Thymus (tissue), 11 donors: Measurements from ENCODE around the gene EMP3. TPM values are rescaled to one million over a fixed set of nuclear protein-coding genes. Genes with fewer than 3 reads are reported as not detected.

ENCODE experiments used
- DNase-seq, 9 donors: peaks; one replicate each; pipeline ENCODE4 v3.0.0-alpha.2; 2013; ENCODE audit warnings: low spot score in 9 of 9, low read depth in 6 of 9, missing footprints in 1 of 9
- H3K27ac ChIP-seq, 2 donors: one replicate each; pipeline ENCODE4 v1.5.1; 2013; ENCODE audit warnings: control low read depth in 1 of 2, low read depth in 1 of 2, low read length in 1 of 2, mild to moderate bottlenecking in 1 of 2, moderate library complexity in 1 of 2
- H3K27me3 ChIP-seq, 2 donors: one replicate each; pipeline ENCODE4 v1.5.1; 2013; ENCODE audit warnings: low read length in 1 of 2; ENCODE audit not compliant: control insufficient read depth in 2 of 2, insufficient read depth in 1 of 2
- H3K36me3 ChIP-seq, 2 donors: one replicate each; pipeline ENCODE4 v1.5.1; 2013; ENCODE audit warnings: low read length in 1 of 2, mild to moderate bottlenecking in 1 of 2, moderate library complexity in 1 of 2; ENCODE audit not compliant: control insufficient read depth in 2 of 2, insufficient read depth in 2 of 2
- H3K4me1 ChIP-seq, 2 donors: one replicate each; pipeline ENCODE4 v1.5.1; 2013; ENCODE audit warnings: low read length in 2 of 2; ENCODE audit not compliant: control insufficient read depth in 2 of 2, insufficient read depth in 2 of 2
- H3K4me3 ChIP-seq, 2 donors: one replicate each; pipeline ENCODE4 v1.5.1; 2013; ENCODE audit warnings: low read length in 2 of 2, control low read depth in 1 of 2, mild to moderate bottlenecking in 1 of 2
- H3K9me3 ChIP-seq, 2 donors: one replicate each; pipeline ENCODE4 v1.5.1; 2013; ENCODE audit warnings: low read length in 1 of 2, mild to moderate bottlenecking in 1 of 2; ENCODE audit not compliant: control insufficient read depth in 2 of 2, insufficient read depth in 1 of 2
- WGBS: extraction: QIAGEN DNeasy Blood & Tissue Kit; methylation state at CpG from one replicate; pipeline ENCODE4 v1.1.7; 2013; 5-methylcytosine and 5-hydroxymethylcytosine counted together
- polyA plus RNA-seq: library from polyadenylated mRNA; stranded (reverse); fragments of 200-250 nt; gene quantifications from one replicate; pipeline ENCODE4 v1.2.3, GENCODE V29; 2013
- total RNA-seq: library from RNA; stranded (reverse); fragments of 120-200 nt; gene quantifications from one replicate; pipeline ENCODE4 v1.2.4, GENCODE V29; 2013
- donor health status: healthy.

Gene EMP3
- total and polyA plus RNA-seq, 2 donors, result 41.2 to 94.3 TPM

DNA sequence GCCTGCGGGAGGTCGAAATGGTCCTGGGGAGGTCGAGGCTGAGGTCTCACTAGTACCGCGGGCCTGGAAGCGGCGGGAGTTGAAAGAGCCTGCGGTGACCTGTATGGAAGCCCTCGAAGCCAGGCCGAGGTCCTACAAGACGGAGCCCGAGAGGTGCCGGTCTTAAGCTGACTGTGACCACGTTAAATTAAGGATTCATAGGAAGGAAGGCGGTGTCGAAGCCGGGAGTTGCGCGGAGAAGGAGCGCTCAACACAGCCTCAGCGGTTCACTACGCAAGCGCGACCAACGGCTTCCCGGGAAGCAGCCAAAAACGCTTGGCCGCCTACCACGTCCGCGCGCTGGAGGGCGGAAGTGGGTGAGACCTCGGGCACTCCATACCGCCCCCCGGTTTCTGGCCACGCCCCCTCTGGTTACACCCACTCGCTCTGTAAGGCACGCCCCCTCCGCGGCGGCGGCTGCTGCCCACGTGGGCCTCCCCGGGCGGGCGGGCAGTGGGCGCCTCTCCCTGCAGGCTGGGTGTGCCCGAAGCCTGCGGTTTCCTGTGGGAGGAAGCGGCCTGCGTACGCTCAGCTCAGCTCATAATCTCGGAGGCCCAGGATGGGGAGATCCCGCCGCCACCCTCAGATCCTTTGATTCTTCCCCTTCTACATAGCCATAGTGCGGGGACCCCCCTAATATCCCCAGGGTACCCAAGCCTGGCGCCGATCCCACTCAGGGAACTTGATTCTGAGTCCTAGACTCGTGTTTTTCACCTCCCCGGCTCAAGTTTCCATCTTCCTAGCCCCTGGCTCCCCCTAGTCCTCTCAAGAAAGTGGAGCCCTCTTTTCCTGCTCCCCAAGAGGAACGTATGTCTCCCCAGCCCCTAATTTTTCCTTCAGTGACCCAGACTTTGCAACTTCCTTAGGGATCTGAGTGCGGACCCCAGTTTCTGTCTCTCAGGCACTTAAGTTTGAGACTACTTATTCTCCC is 3.4 kb upstream of the EMP3 start:
- Histone ChIP-seq H3K27ac (peak overlapping the region; percentile 98 to 100), H3K27me3 (no peaks in the 10 kb centered on the region), H3K9me3 (no peaks in the 10 kb centered on the region), H3K36me3 (no peaks in the 10 kb centered on the region), H3K4me3 (peak overlapping the region; percentile 55 to 56), H3K4me1 (peaks cover 33 to 64% of the 10 kb centered on the region in 2 donors)
- 1% methylated on average over 63 of the region's 63 CpGs for WGBS
- peak; percentile 87 to 98 (median 96) for DNase-seq

DNA sequence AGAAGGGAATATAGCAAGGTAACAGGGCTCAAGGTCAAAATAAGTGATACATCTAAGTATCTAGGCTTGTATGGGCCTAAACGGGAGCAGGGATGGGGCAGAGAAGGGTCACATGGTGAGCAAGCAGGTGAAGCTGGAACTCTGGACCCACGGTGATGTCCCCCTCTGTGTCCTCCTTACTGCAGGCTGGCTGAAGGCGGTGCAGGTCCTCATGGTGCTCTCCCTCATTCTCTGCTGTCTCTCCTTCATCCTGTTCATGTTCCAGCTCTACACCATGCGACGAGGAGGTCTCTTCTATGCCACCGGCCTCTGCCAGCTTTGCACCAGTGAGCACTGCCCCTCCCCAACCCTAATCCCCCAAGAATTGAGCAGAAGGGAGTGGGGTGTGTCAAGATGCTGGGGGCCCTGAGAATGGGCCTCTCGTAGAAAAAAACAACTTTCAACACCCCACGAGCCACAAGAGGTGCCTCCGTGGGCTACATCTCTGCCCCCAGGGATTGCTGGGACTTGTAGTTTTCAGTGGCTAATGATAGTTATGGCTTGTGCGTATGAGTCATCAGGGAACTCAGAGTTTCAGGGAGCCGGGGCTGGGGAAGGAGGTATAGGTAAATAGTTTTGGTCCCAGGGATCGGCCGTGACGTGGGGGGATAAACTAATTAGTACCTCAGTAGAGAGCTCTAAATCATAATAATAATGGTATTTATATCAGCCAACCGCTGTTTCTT is 4.0 kb downstream of the EMP3 start:
- H3K27ac ChIP-seq, result peak overlapping the region; percentile 64 to 90
- H3K27me3 ChIP-seq, result no peaks in the 10 kb centered on the region
- peaks cover 32 to 72% of the 10 kb centered on the region in 2 donors for H3K4me1 ChIP-seq
- peak in 1 of 9 donors; percentile 39 for DNase-seq
- peak overlapping the region in 1 of 2 donors; percentile 65 for H3K4me3 ChIP-seq
- peaks cover 4 to 6% of the 10 kb centered on the region in 2 donors for H3K36me3 ChIP-seq
- peaks cover 0 to 19% of the 10 kb centered on the region in 2 donors for H3K9me3 ChIP-seq
- 88% methylated on average over 15 of the region's 15 CpGs for WGBS

DNA sequence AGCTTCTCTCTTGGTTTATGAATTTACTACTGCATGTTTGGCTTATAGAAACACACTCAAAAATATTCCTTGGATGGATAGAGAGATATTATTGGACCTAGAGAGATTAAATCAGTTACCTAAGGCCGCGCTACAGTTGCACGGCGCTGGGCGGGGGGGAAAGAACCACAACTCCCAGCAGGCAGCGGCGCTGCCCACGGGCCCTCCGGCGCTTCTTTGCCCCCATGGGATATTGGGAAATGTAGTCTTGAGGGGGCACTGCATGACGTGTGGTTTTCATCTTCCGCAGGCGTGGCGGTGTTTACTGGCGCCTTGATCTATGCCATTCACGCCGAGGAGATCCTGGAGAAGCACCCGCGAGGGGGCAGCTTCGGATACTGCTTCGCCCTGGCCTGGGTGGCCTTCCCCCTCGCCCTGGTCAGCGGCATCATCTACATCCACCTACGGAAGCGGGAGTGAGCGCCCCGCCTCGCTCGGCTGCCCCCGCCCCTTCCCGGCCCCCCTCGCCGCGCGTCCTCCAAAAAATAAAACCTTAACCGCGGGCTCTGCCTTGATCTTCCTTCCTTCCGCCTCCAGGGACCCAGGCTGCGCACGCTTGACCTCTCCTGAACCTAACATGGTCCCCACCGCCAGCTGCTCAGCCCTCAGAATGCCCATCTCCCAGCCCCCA is 4.8 kb downstream of the EMP3 start:
- H3K9me3 ChIP-seq, result peaks cover 0 to 19% of the 10 kb centered on the region in 2 donors
- 2% methylated on average over 41 of the region's 41 CpGs for WGBS
- peak overlapping the region; percentile 86 to 90 for H3K27ac ChIP-seq
- peak overlapping the region; percentile 65 to 71 for H3K4me3 ChIP-seq
- H3K4me1 ChIP-seq, result peaks cover 29 to 69% of the 10 kb centered on the region in 2 donors
- peaks cover 4 to 6% of the 10 kb centered on the region in 2 donors for H3K36me3 ChIP-seq
- peak; percentile 81 to 96 (median 88) for DNase-seq
- no peaks in the 10 kb centered on the region for H3K27me3 ChIP-seq

DNA sequence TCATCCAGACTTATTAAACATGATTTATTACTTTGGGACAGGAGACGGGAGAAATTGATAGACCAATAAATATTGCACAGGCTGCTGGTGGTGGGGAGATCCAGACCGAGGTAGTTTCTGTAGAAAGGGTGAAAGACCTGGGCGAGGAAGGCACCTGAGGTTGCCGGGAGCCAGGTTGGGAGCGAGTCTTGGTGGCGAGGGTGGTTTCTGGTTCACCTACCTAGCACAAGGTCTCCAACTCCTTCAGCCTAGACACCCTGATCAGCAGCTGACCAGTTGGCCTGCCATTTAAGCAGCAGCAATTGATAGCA is 7.0 kb downstream of the EMP3 start:
- peaks cover 20 to 55% of the 10 kb centered on the region in 2 donors for H3K4me1 ChIP-seq
- peaks cover 0 to 18% of the 10 kb centered on the region in 2 donors for H3K9me3 ChIP-seq
- H3K27me3 ChIP-seq, result no peaks in the 10 kb centered on the region
- 53% methylated on average over 6 of the region's 6 CpGs for WGBS
- peak overlapping the region; percentile 94 to 99 for H3K27ac ChIP-seq
- peak overlapping the region; percentile 51 to 77 for H3K4me3 ChIP-seq
- DNase-seq, result no peak
- peaks cover 4 to 5% of the 10 kb centered on the region in 2 donors for H3K36me3 ChIP-seq

DNA sequence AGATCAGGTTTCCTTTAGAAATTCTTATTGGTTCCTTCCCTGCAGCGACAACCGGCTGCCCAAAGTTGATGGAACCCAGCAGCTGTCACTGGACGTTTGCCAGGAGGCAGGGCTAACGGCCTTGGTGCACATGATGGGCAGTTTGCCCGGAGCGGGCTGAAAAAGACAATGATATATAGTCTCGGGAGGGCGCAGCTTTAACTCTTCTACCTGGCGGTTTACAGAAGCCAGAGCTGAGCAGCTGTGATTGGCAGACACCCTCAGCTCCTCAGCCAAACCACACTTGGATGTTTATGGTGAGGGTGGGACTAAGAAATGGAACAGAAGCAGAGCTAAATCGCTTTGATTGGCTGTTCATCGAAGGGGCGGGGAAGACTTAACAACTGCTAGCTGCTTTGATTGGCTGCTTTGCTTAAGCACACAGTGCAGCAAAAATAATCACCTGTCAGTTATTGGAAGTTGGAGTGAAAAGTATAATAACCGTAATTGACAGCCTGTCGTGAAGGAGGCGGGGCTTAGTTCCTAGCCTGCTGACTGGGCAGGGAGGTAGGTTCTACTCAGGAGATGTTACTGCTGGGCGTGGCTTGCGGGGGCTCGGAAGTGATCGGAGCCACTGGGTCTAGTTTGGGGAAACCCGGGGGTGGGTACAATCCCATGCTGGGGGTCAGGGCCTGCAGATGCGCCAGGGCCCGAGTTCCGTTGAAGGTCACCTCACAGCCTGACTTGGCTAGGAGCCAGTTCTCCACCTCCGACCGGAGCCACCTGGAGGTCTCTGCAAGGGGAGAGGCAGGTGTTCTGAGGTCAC is 7.5 kb downstream of the EMP3 start:
- Histone ChIP-seq H3K27ac (peak overlapping the region; percentile 99), H3K4me3 (peak overlapping the region; percentile 75 to 77), H3K4me1 (peaks cover 20 to 55% of the 10 kb centered on the region in 2 donors), H3K9me3 (peaks cover 0 to 12% of the 10 kb centered on the region in 2 donors), H3K27me3 (no peaks in the 10 kb centered on the region), H3K36me3 (peaks cover 2 to 4% of the 10 kb centered on the region in 2 donors)
- peak; percentile 90 to 100 (median 96) for DNase-seq
- WGBS, result under 1% methylated on average over 25 of the region's 25 CpGs

DNA sequence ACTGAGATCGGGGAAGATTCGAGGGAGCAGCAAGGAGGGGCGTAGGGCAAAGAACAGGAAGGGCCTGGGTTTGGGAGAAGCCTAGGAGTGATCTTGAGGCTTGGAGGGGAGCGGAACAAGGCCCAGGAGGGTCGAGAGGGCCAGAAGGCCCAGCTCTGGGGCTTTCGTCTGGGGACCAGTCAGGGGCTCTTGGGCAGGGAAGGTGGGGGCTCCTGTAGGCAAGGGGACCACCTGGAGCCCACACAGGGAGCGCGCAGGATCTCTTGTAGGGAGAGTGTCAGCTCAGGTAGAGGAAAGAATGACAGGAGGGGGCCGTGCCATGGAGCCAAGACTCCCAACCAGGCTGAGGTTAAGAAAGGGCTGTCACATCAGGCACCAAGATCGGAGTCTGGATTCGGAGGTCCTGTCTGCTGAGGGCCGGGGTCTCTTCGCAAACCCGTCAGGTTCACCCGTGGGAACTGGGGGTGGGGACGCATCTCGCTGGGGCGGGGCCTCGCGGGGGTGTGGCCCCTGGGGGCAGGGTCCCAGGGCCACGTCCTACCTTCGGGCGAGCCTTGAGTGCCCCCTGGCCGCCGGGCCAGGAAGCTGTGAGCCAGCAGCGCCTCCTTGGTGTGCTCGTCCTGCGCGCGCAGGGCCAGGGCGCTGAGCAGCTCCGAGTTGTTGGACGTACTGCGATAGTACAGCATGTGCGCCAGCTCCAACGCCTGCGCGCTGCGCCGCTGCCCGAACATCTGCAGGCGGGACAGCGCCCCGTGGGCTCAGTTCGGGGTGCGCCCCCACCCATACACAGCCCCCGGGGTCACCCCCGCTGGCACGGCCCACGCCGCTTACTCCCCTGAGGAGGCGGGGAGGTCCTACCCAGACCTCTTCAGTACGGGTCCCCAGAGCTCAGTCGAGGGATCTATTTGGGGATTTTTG is 8.4 kb downstream of the EMP3 start:
- DNase-seq, result peak; percentile 65 to 96 (median 89)
- H3K36me3 ChIP-seq, result peaks cover 2 to 7% of the 10 kb centered on the region in 2 donors
- H3K9me3 ChIP-seq, result peaks cover 0 to 8% of the 10 kb centered on the region in 2 donors
- peaks cover 20 to 54% of the 10 kb centered on the region in 2 donors for H3K4me1 ChIP-seq
- WGBS, result 1% methylated on average over 54 of the region's 54 CpGs
- no peaks in the 10 kb centered on the region for H3K27me3 ChIP-seq
- peak overlapping the region; percentile 99 for H3K27ac ChIP-seq
- H3K4me3 ChIP-seq, result peak overlapping the region; percentile 75 to 77

DNA sequence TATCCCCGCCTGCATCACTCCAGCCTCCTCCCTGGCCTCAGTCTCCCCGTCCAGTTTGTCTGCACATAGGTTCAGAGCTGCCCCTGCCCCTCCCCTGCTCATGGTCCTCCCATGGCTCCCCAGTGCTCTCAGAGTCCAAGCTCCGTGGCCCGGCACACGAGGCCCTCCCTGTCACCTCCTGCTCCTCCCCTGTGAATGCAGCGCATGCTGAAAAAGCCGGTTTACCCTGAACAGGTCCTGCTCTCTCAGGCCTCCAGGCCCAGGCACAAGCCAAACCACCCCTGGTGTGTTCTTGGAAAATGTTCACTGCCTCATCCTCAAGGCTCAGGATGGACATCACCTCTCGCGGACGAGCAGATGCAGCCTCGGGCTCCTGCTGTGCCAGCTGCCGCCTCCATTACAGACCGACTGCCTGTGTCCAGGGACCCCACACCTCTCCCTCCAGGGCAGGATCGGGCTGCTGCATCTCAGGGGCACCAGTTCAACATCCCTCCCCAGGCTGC is 13.0 kb downstream of the EMP3 start:
- Histone ChIP-seq H3K4me1 (peaks cover 5 to 13% of the 10 kb centered on the region in 2 donors), H3K27ac (no peak overlapping the region), H3K36me3 (peaks cover 3 to 28% of the 10 kb centered on the region in 2 donors), H3K27me3 (no peaks in the 10 kb centered on the region), H3K4me3 (no peak overlapping the region), H3K9me3 (no peaks in the 10 kb centered on the region)
- 97% methylated on average over 14 of the region's 14 CpGs for WGBS
- no peak for DNase-seq
